ENCODE results near the gene PTPRD. TPM values are rescaled to one million over a fixed set of nuclear protein-coding genes. Genes with fewer than 3 reads are reported as not detected.

PTPRD gene
- total RNA-seq, 1 donor: 11.5 TPM

GRCh38 chr9:9620736-9621135 lies 992.1 kb downstream of the PTPRD start:
- no peak for TF ChIP-seq CTCF (IDR thresholded peaks at IDR 0.05; ENCODE audit: insufficient read depth, low read length)
- H3K4me3 ChIP-seq (ENCODE audit: low read depth, low read length): no peak overlapping the region
- DNase-seq (ENCODE audit: low read depth): no peak

- TF ChIP-seq CTCF (IDR thresholded peaks at IDR 0.05; ENCODE audit: insufficient read depth, low read length): no peak
- no peak for DNase-seq (ENCODE audit: low read depth)
- no peak overlapping the region for H3K4me3 ChIP-seq (ENCODE audit: low read depth, low read length)
Measured at GRCh38 chr9:9615086-9615485, 997.7 kb downstream of the PTPRD start.

- DNase-seq (ENCODE audit: low read depth): no peak
- TF ChIP-seq CTCF (IDR thresholded peaks at IDR 0.05; ENCODE audit: insufficient read depth, low read length): no peak
- H3K4me3 ChIP-seq (ENCODE audit: low read depth, low read length): no peak overlapping the region
Measured at GRCh38 chr9:9614607-9615006, 998.2 kb downstream of the PTPRD start.

- DNase-seq (ENCODE audit: low read depth): no peak
- H3K4me3 ChIP-seq (ENCODE audit: low read depth, low read length): no peak overlapping the region
- no peak for TF ChIP-seq CTCF (IDR thresholded peaks at IDR 0.05; ENCODE audit: insufficient read depth, low read length)
Measured at GRCh38 chr9:9612755-9613154, 1000.0 kb downstream of the PTPRD start.

GRCh38 chr9:9612270-9612669 lies 1000.5 kb downstream of the PTPRD start:
- no peak overlapping the region for H3K4me3 ChIP-seq (ENCODE audit: low read depth, low read length)
- no peak for DNase-seq (ENCODE audit: low read depth)
- TF ChIP-seq CTCF (IDR thresholded peaks at IDR 0.05; ENCODE audit: insufficient read depth, low read length): no peak

GRCh38 chr9:9605681-9606080 lies 1007.1 kb downstream of the PTPRD start:
- TF ChIP-seq CTCF (IDR thresholded peaks at IDR 0.05; ENCODE audit: insufficient read depth, low read length): no peak
- no peak for DNase-seq (ENCODE audit: low read depth)
- no peak overlapping the region for H3K4me3 ChIP-seq (ENCODE audit: low read depth, low read length)

- H3K4me3 ChIP-seq (ENCODE audit: low read depth, low read length): no peak overlapping the region
- no peak for TF ChIP-seq CTCF (IDR thresholded peaks at IDR 0.05; ENCODE audit: insufficient read depth, low read length)
- DNase-seq (ENCODE audit: low read depth): no peak
Measured at GRCh38 chr9:9603345-9603744, 1009.5 kb downstream of the PTPRD start.
